HL-60 (cell line): ENCODE data around the gene MEPCE.

Source experiments
- CTCF ChIP-seq: IDR thresholded peaks from one replicate; pipeline ENCODE4 v1.5.1; 2011; ENCODE audit warnings: low read length, control low read depth, inconsistent platforms; ENCODE audit not compliant: insufficient read depth
- GABPA ChIP-seq: IDR thresholded peaks from 2 replicates; pipeline ENCODE4 v1.6.1; 2012; ENCODE audit warnings: low read depth
- POLR2AphosphoS5 ChIP-seq: IDR thresholded peaks from 2 replicates; pipeline ENCODE4 v1.6.1; 2012; ENCODE audit warnings: low read depth
- REST ChIP-seq: IDR thresholded peaks from 2 replicates; pipeline ENCODE4 v1.6.1; 2012; ENCODE audit warnings: low read depth; ENCODE audit not compliant: insufficient replicate concordance
- SPI1 ChIP-seq: IDR thresholded peaks from 2 replicates; pipeline ENCODE4 v1.6.1; 2012; ENCODE audit warnings: low read depth, mild to moderate bottlenecking, borderline replicate concordance

DNA sequence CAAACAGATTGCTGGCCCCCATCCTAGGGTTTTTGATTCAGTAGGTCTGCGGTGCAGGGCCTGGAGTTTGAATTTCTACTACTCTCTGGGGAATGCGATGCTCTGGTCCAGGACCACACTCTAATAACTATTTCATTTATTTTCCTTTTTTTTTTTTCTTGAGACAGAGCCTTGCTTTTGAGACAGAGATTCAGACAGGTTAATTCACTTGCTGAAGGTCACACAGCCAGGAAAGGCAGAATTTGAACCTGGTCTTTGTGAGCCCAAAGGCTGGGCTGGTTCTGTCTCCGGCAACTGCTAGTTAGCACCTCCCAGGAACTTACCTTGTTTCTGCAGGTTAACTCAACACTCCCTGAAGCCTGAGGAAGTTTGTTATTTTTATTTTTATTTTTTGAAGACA lies 22.9 kb downstream of the MEPCE start:
- no peak for TF ChIP-seq CTCF
- no peak for TF ChIP-seq REST
- no peak for TF ChIP-seq POLR2AphosphoS5
- TF ChIP-seq GABPA, result no peak
- no peak for TF ChIP-seq SPI1
